ENCODE measurements around the gene NUP205. TPM values are rescaled to one million over a fixed set of nuclear protein-coding genes. Genes with fewer than 3 reads are reported as not detected.

NUP205 gene
- total RNA-seq, 1 donor from 2014 or later = 15.7 TPM

- intact Hi-C loops (cut with DNase I) = no loop called here
- DNase-seq (ENCODE audit: low spot score) = no peak
These were observed 18.1 kb upstream of the NUP205 start for GRCh38 chr7:135539629-135540028.

GRCh38 chr7:135541029-135541428 is 16.7 kb upstream of the NUP205 start:
- intact Hi-C loops (cut with DNase I) = no loop called here

GRCh38 chr7:135550196-135550595 is 7.5 kb upstream of the NUP205 start:
- no peak for DNase-seq (ENCODE audit: low spot score)
- intact Hi-C loops (cut with DNase I) = loop anchor here (10.0 kb wide), 1 partner anchor 135 kb away; no protein-coding TSS in a partner anchor

More at GRCh38 chr7:135541029-135541428, 16.7 kb upstream of the NUP205 start:
- no peak for DNase-seq (ENCODE audit: low spot score)

GRCh38 chr7:135552148-135552547 is 5.6 kb upstream of the NUP205 start:
- DNase-seq (ENCODE audit: low spot score) = no peak
- intact Hi-C loops (cut with DNase I) = loop anchor here (10.0 kb wide), 1 partner anchor 137 kb away; no protein-coding TSS in a partner anchor

- intact Hi-C loops (cut with DNase I) = loop anchor here (10.0 kb wide), 1 partner anchor 139 kb away; no protein-coding TSS in a partner anchor
- DNase-seq (ENCODE audit: low spot score) = no peak
These were observed 4.4 kb upstream of the NUP205 start for GRCh38 chr7:135553346-135553745.

- intact Hi-C loops (cut with DNase I) = loop anchor here (10.0 kb wide), 1 partner anchor 144 kb away; no protein-coding TSS in a partner anchor
- no peak for DNase-seq (ENCODE audit: low spot score)
These were observed 635 bp downstream of the NUP205 start for GRCh38 chr7:135558337-135558767.

- intact Hi-C loops (cut with DNase I) = loop anchor here (10.0 kb wide), 1 partner anchor 144 kb away; no protein-coding TSS in a partner anchor
- DNase-seq (ENCODE audit: low spot score) = no peak
These were observed 1.2 kb downstream of the NUP205 start for GRCh38 chr7:135558881-135559280.

GRCh38 chr7:135560631-135561030 is 2.9 kb downstream of the NUP205 start:
- intact Hi-C loops (cut with DNase I) = no loop called here
- DNase-seq (ENCODE audit: low spot score) = no peak

- DNase-seq (ENCODE audit: low spot score) = no peak
- intact Hi-C loops (cut with DNase I) = no loop called here
These were observed 5.0 kb downstream of the NUP205 start for GRCh38 chr7:135562720-135563119.

GRCh38 chr7:135571834-135572233 is 14.1 kb downstream of the NUP205 start:
- intact Hi-C loops (cut with DNase I) = no loop called here
- DNase-seq (ENCODE audit: low spot score) = no peak

- intact Hi-C loops (cut with DNase I) = no loop called here
- no peak for DNase-seq (ENCODE audit: low spot score)
These were observed 15.8 kb downstream of the NUP205 start for GRCh38 chr7:135573541-135573940.

- intact Hi-C loops (cut with DNase I) = no loop called here
- no peak for DNase-seq (ENCODE audit: low spot score)
These were observed 17.6 kb downstream of the NUP205 start for GRCh38 chr7:135575296-135575695.

- intact Hi-C loops (cut with DNase I) = no loop called here
- no peak for DNase-seq (ENCODE audit: low spot score)
These were observed 20.9 kb downstream of the NUP205 start for GRCh38 chr7:135578569-135578968.

GRCh38 chr7:135584362-135585353 is 26.9 kb downstream of the NUP205 start:
- intact Hi-C loops (cut with DNase I) = no loop called here

GRCh38 chr7:135597181-135597925 is 39.6 kb downstream of the NUP205 start:
- no peak for DNase-seq (ENCODE audit: low spot score)
- intact Hi-C loops (cut with DNase I) = no loop called here

More at GRCh38 chr7:135584362-135585353, 26.9 kb downstream of the NUP205 start:
- no peak for DNase-seq (ENCODE audit: low spot score)

- intact Hi-C loops (cut with DNase I) = no loop called here
- DNase-seq (ENCODE audit: low spot score) = no peak
These were observed 40.2 kb downstream of the NUP205 start for GRCh38 chr7:135597926-135598305.

GRCh38 chr7:135599471-135599870 is 41.8 kb downstream of the NUP205 start:
- intact Hi-C loops (cut with DNase I) = no loop called here

GRCh38 chr7:135600226-135600625 is 42.5 kb downstream of the NUP205 start:
- intact Hi-C loops (cut with DNase I) = no loop called here
- no peak for DNase-seq (ENCODE audit: low spot score)

More at GRCh38 chr7:135599471-135599870, 41.8 kb downstream of the NUP205 start:
- no peak for DNase-seq (ENCODE audit: low spot score)

GRCh38 chr7:135601182-135601581 is 43.5 kb downstream of the NUP205 start:
- no peak for DNase-seq (ENCODE audit: low spot score)
- intact Hi-C loops (cut with DNase I) = no loop called here

- intact Hi-C loops (cut with DNase I) = no loop called here
- no peak for DNase-seq (ENCODE audit: low spot score)
These were observed 44.6 kb downstream of the NUP205 start for GRCh38 chr7:135602304-135602703.
